ENCODE results near the gene GSS. TPM values are rescaled to one million over a fixed set of nuclear protein-coding genes. Genes with fewer than 3 reads are reported as not detected.

GSS gene
- total RNA-seq, 1 donor from 2014 or later = 17.2 TPM

GRCh38 chr20:34983995-34984735 is 28.6 kb upstream of the GSS start:
- TF ChIP-seq CTCF (IDR thresholded peaks at IDR 0.05; ENCODE audit: borderline replicate concordance) = no peak
- intact Hi-C loops (cut with micrococcal nuclease) = no loop called here
- no peaks in the 10 kb centered on the region for H3K27me3 ChIP-seq (ENCODE audit: low read depth)
- peak; percentile 21 for DNase-seq
- peak overlapping the region; percentile 72 for H3K4me3 ChIP-seq
- H3K36me3 ChIP-seq = peaks cover 23% of the 10 kb centered on the region
- H3K4me1 ChIP-seq = peaks cover 84% of the 10 kb centered on the region
- peak overlapping the region; percentile 93 for H3K27ac ChIP-seq (replicated peaks)
- no peaks in the 10 kb centered on the region for H3K9me3 ChIP-seq (replicated peaks)

GRCh38 chr20:34983089-34983820 is 27.6 kb upstream of the GSS start:
- no peaks in the 10 kb centered on the region for H3K27me3 ChIP-seq (ENCODE audit: low read depth)
- H3K27ac ChIP-seq (replicated peaks) = peak overlapping the region; percentile 93
- no peaks in the 10 kb centered on the region for H3K9me3 ChIP-seq (replicated peaks)
- peaks cover 18% of the 10 kb centered on the region for H3K36me3 ChIP-seq
- H3K4me1 ChIP-seq = peaks cover 76% of the 10 kb centered on the region
- no peak for TF ChIP-seq CTCF (IDR thresholded peaks at IDR 0.05; ENCODE audit: borderline replicate concordance)
- peak overlapping the region; percentile 72 for H3K4me3 ChIP-seq
- DNase-seq = no peak
- intact Hi-C loops (cut with micrococcal nuclease) = no loop called here

- intact Hi-C loops (cut with micrococcal nuclease) = no loop called here
- TF ChIP-seq CTCF (IDR thresholded peaks at IDR 0.05; ENCODE audit: borderline replicate concordance) = no peak
- Histone ChIP-seq H3K27ac (replicated peaks) (peak overlapping the region; percentile 93), H3K4me1 (peaks cover 71% of the 10 kb centered on the region), H3K9me3 (replicated peaks) (no peaks in the 10 kb centered on the region), H3K4me3 (peak overlapping the region; percentile 72), H3K36me3 (peaks cover 14% of the 10 kb centered on the region), H3K27me3 (ENCODE audit: low read depth) (no peaks in the 10 kb centered on the region)
- no peak for DNase-seq
Measured at GRCh38 chr20:34982270-34983088, 26.9 kb upstream of the GSS start.

GRCh38 chr20:34980543-34981233 is 25.1 kb upstream of the GSS start:
- H3K27me3 ChIP-seq (ENCODE audit: low read depth) = no peaks in the 10 kb centered on the region
- no peak for TF ChIP-seq CTCF (IDR thresholded peaks at IDR 0.05; ENCODE audit: borderline replicate concordance)
- peak overlapping the region; percentile 72 for H3K4me3 ChIP-seq
- DNase-seq = peak; percentile 61
- H3K27ac ChIP-seq (replicated peaks) = peak overlapping the region; percentile 93
- peaks cover 7% of the 10 kb centered on the region for H3K36me3 ChIP-seq
- intact Hi-C loops (cut with micrococcal nuclease) = no loop called here
- no peaks in the 10 kb centered on the region for H3K9me3 ChIP-seq (replicated peaks)
- peaks cover 61% of the 10 kb centered on the region for H3K4me1 ChIP-seq
